ENCODE results near the gene DOCK6.

DOCK6 gene

GRCh38 chr19:11238781-11239376, 23.4 kb downstream of the DOCK6 start:
- TF ChIP-seq, protein P1, sequence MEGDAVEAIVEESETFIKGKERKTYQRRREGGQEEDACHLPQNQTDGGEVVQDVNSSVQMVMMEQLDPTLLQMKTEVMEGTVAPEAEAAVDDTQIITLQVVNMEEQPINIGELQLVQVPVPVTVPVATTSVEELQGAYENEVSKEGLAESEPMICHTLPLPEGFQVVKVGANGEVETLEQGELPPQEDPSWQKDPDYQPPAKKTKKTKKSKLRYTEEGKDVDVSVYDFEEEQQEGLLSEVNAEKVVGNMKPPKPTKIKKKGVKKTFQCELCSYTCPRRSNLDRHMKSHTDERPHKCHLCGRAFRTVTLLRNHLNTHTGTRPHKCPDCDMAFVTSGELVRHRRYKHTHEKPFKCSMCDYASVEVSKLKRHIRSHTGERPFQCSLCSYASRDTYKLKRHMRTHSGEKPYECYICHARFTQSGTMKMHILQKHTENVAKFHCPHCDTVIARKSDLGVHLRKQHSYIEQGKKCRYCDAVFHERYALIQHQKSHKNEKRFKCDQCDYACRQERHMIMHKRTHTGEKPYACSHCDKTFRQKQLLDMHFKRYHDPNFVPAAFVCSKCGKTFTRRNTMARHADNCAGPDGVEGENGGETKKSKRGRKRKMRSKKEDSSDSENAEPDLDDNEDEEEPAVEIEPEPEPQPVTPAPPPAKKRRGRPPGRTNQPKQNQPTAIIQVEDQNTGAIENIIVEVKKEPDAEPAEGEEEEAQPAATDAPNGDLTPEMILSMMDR (IDR thresholded peaks at IDR 0.05; ENCODE audit: control insufficient read depth, insufficient read depth, low read depth, low read length, missing control alignments), result no peak
- H3K4me3 ChIP-seq (ENCODE audit: control insufficient read depth, low read depth, low read length), result no peak overlapping the region
- DNase-seq (ENCODE audit: low read depth), result no peak

DNA sequence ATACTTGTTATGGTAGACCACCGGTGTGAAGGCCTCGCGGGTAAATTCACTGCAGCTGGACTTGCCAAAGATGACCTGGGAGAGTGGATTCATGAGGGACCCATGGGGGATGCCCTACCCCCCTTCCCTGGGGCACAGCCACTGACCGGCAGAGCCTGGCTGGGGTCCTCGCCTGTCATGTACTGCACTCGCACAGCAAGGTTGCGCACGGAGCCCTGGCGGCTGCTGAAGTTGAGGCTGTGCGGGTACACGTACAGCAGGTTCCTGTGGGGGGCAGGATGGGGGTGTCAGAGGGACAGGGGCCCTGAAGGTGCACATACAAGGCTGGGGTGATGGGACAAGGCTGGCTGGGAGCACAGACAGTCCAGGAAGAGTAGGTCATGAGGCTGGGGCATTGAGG, 24.3 kb downstream of the DOCK6 start:
- TF ChIP-seq, protein P1 (IDR thresholded peaks at IDR 0.05; ENCODE audit: control insufficient read depth, insufficient read depth, low read depth, low read length, missing control alignments), result no peak
- H3K4me3 ChIP-seq (ENCODE audit: control insufficient read depth, low read depth, low read length), result no peak overlapping the region
- no peak for DNase-seq (ENCODE audit: low read depth)

GRCh38 chr19:11237321-11237720, 25.0 kb downstream of the DOCK6 start:
- no peak for DNase-seq (ENCODE audit: low read depth)
- TF ChIP-seq, protein P1 (IDR thresholded peaks at IDR 0.05; ENCODE audit: control insufficient read depth, insufficient read depth, low read depth, low read length, missing control alignments), result no peak

GRCh38 chr19:11236324-11237301, 25.7 kb downstream of the DOCK6 start:
- DNase-seq (ENCODE audit: low read depth), result no peak
- TF ChIP-seq, protein P1 (IDR thresholded peaks at IDR 0.05; ENCODE audit: control insufficient read depth, insufficient read depth, low read depth, low read length, missing control alignments), result no peak
- no peak overlapping the region for H3K4me3 ChIP-seq (ENCODE audit: control insufficient read depth, low read depth, low read length)

More at GRCh38 chr19:11237321-11237720, 25.0 kb downstream of the DOCK6 start:
- no peak overlapping the region for H3K4me3 ChIP-seq (ENCODE audit: control insufficient read depth, low read depth, low read length)

GRCh38 chr19:11234486-11235075, 27.7 kb downstream of the DOCK6 start:
- TF ChIP-seq, protein P1 (IDR thresholded peaks at IDR 0.05; ENCODE audit: control insufficient read depth, insufficient read depth, low read depth, low read length, missing control alignments), result no peak
- no peak for DNase-seq (ENCODE audit: low read depth)
- no peak overlapping the region for H3K4me3 ChIP-seq (ENCODE audit: control insufficient read depth, low read depth, low read length)

DNA sequence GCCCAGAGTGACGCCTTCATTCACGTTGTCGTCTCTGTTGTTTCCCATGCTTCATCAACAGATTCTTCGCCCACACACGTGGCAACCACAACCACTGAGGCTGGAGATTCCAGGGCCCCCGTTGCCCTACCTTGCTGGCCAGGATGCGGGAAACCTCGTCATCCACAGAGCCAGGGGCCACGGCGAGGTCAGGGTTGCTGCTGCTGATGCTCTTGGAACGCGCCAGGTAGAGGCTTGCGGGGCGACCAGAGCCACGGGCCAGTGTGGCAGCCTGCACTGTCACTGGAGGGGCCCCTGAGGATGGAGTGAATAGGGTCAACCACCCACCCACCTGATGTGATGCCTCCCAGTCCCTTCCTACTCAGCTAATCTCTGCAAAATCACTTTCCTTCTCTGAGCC, 29.3 kb downstream of the DOCK6 start:
- H3K4me3 ChIP-seq (ENCODE audit: control insufficient read depth, low read depth, low read length), result no peak overlapping the region
- DNase-seq (ENCODE audit: low read depth), result no peak
- TF ChIP-seq, protein P1 (IDR thresholded peaks at IDR 0.05; ENCODE audit: control insufficient read depth, insufficient read depth, low read depth, low read length, missing control alignments), result no peak
